ENCODE measurements around the gene BLMH.

GRCh38 chr17:30337393-30337999, 45.8 kb upstream of the BLMH start:
- no peak for TF ChIP-seq CTCF (IDR thresholded peaks at IDR 0.05; ENCODE audit: low read depth, low read length)
- no peak for TF ChIP-seq POLR2A (IDR thresholded peaks at IDR 0.05; ENCODE audit: extremely low read depth, insufficient read length)
- no peak for TF ChIP-seq MAX (IDR thresholded peaks at IDR 0.05; ENCODE audit: low read depth, low read length)
